Endothelial cell of umbilical vein (primary cell): Measurements from ENCODE around the gene FAM120A. TPM values are rescaled to one million over a fixed set of nuclear protein-coding genes. Genes with fewer than 3 reads are reported as not detected.

Experiments used
- BruUV-seq: library from RNA; stranded (reverse); fragments of 400-500 nt; replicated peaks from 2 replicates; lab custom pipeline; 2021; lab: Mats Ljungman, UMichigan
- CTCF ChIA-PET: fragments of 300-600, 350-600 bp; sonication (Branson Sonifier 250); formaldehyde crosslinking; loops from one replicate; lab custom pipeline; 2021; ENCODE audit warnings: antibody characterized with exemption, inconsistent platforms; lab: Charles Lee
- POLR2A ChIA-PET: fragments of 300-600, 350-600 bp; sonication (Branson Sonifier 250); formaldehyde crosslinking; loops from one replicate; lab custom pipeline; 2021; ENCODE audit warnings: antibody characterized with exemption, inconsistent platforms; lab: Charles Lee
- DNase-seq: peaks from one replicate; pipeline ENCODE4 v3.0.0-alpha.2; 2011; ENCODE audit warnings: low read depth, low spot score
- FAIRE-seq: peaks from 2 replicates; lab custom pipeline; 2011; peaks lifted over from hg19 to GRCh38; lab: Jason Lieb, UNC
- H2AFZ ChIP-seq: 2 replicates; pipeline ENCODE4 v1.6.0; 2012; ENCODE audit warnings: low read depth, low read length, control low read depth, inconsistent platforms
- H3K27ac ChIP-seq: 2 replicates; pipeline ENCODE4 v1.5.1; 2011; ENCODE audit warnings: low read depth, mild to moderate bottlenecking, control low read depth, low read length, moderate library complexity; ENCODE audit not compliant: insufficient read depth
- H3K27me3 ChIP-seq, 2 experiments: 2 replicates each; pipeline versions ENCODE4 v1.6.0 to v1.6.1; 2011; ENCODE audit warnings: low read length in 2 of 2, mixed read lengths in 1 of 2; ENCODE audit not compliant: control insufficient read depth in 2 of 2, insufficient read depth in 2 of 2
- H3K36me3 ChIP-seq, 2 experiments: 2 replicates in 1 of 2; 3 replicates in 1 of 2; pipeline ENCODE4 v1.5.1; 2011; ENCODE audit warnings: low read length in 2 of 2, mild to moderate bottlenecking in 1 of 2, moderate library complexity in 1 of 2; ENCODE audit not compliant: control insufficient read depth in 2 of 2, insufficient read depth in 2 of 2; ENCODE audit errors: extremely low read depth in 1 of 2
- H3K4me1 ChIP-seq: 3 replicates; pipeline ENCODE4 v1.5.1; 2011; ENCODE audit warnings: mild to moderate bottlenecking, low read length; ENCODE audit not compliant: control insufficient read depth, insufficient read depth; ENCODE audit errors: extremely low read depth
- H3K4me2 ChIP-seq: 2 replicates; pipeline ENCODE4 v1.6.1; 2011; ENCODE audit warnings: low read length, control low read depth, mixed read lengths; ENCODE audit not compliant: insufficient read depth
- H3K4me3 ChIP-seq, 3 experiments: fragments of 200-600 bp in 1 of 3; sonication (generic), shearing (Covaris generic) in 1 of 3; replicated peaks in 1 of 3; 2 replicates each; pipeline ENCODE4 v1.5.1; 2011 to 2016; ENCODE audit warnings: control low read depth in 3 of 3, low read length in 3 of 3, mild to moderate bottlenecking in 2 of 3, inconsistent platforms in 1 of 3, low read depth in 1 of 3, moderate library complexity in 1 of 3; ENCODE audit not compliant: insufficient read depth in 1 of 3
- H3K79me2 ChIP-seq: 2 replicates; pipeline ENCODE4 v1.6.0; 2012; ENCODE audit warnings: low read length, inconsistent platforms; ENCODE audit not compliant: control insufficient read depth, insufficient read depth
- H3K9ac ChIP-seq: replicated peaks from 2 replicates; pipeline ENCODE3; 2011; ENCODE audit warnings: low read length, control low read depth; ENCODE audit not compliant: insufficient read depth; ENCODE audit errors: extremely low read depth
- H3K9me1 ChIP-seq: replicated peaks from 3 replicates; pipeline ENCODE4 v1.6.0; 2011; ENCODE audit warnings: mild to moderate bottlenecking, low read length; ENCODE audit not compliant: control insufficient read depth, insufficient read depth; ENCODE audit errors: extremely low read depth
- H3K9me3 ChIP-seq: replicated peaks from 2 replicates; pipeline ENCODE4 v1.5.1; 2012; ENCODE audit warnings: low read length, inconsistent platforms; ENCODE audit not compliant: control insufficient read depth, insufficient read depth
- H4K20me1 ChIP-seq: replicated peaks from 2 replicates; pipeline ENCODE3; 2011; ENCODE audit warnings: mild to moderate bottlenecking, low read length; ENCODE audit not compliant: control insufficient read depth, insufficient read depth; ENCODE audit errors: extremely low read depth
- CTCF ChIP-seq, 2 donors: IDR thresholded peaks; 1 replicate in 1 of 2; 2 replicates in 1 of 2; pipeline ENCODE4 v1.5.1; 2011; ENCODE audit warnings: low read length in 2 of 2, mild to moderate bottlenecking in 2 of 2, moderate library complexity in 2 of 2, control low read depth in 1 of 2, inconsistent platforms in 1 of 2, low read depth in 1 of 2; ENCODE audit not compliant: insufficient read depth in 1 of 2; ENCODE audit errors: extremely low read depth in 1 of 2
- EZH2 ChIP-seq: IDR thresholded peaks from 2 replicates; pipeline ENCODE4 v1.6.1; 2012; ENCODE audit warnings: borderline replicate concordance, low read depth, mild to moderate bottlenecking, moderate library complexity, low read length, inconsistent platforms; ENCODE audit not compliant: severe bottlenecking
- FOS ChIP-seq: IDR thresholded peaks from 2 replicates; pipeline ENCODE4 v1.6.1; 2011; ENCODE audit warnings: mild to moderate bottlenecking, low read length, moderate library complexity, borderline replicate concordance; ENCODE audit not compliant: insufficient read depth
- GATA2 ChIP-seq: IDR thresholded peaks from 2 replicates; pipeline ENCODE4 v1.7.0; 2011; ENCODE audit warnings: low read depth, mild to moderate bottlenecking, moderate library complexity, mixed read lengths, low read length; ENCODE audit not compliant: insufficient read length, insufficient read depth
- JUN ChIP-seq: IDR thresholded peaks from 2 replicates; pipeline ENCODE4 v1.6.1; 2011; ENCODE audit warnings: borderline replicate concordance, low read depth; ENCODE audit not compliant: insufficient read length, insufficient read depth
- MAX ChIP-seq: IDR thresholded peaks from 2 replicates; pipeline ENCODE4 v1.6.1; 2011; ENCODE audit not compliant: insufficient read depth, insufficient read length
- MYC ChIP-seq: IDR thresholded peaks from one replicate; pipeline ENCODE4 v1.6.1; 2011; ENCODE audit warnings: mild to moderate bottlenecking, low read depth, low read length
- POLR2A ChIP-seq: IDR thresholded peaks from 2 replicates; pipeline ENCODE4 v1.6.1; 2012; ENCODE audit warnings: low read depth, mild to moderate bottlenecking, control low read depth, low read length
- POLR2AphosphoS5 ChIP-seq: IDR thresholded peaks from 2 replicates; pipeline ENCODE4 v1.6.1; 2012; ENCODE audit warnings: low read depth, mild to moderate bottlenecking, control low read depth, low read length, moderate library complexity; ENCODE audit not compliant: insufficient read depth
- dilution Hi-C: fragments of 300-500 bp; cut with MboI; formaldehyde crosslinking; loops from one replicate; pipeline ENCODE4 v1.15.0; 2019; ENCODE audit warnings: low sequenced_read_pairs; ENCODE audit not compliant: extremely low pct_ligation_motif_present
- intact Hi-C: fragments of 100-400 bp; cut with micrococcal nuclease; formaldehyde crosslinking; loops from one replicate; pipeline ENCODE4 v1.10.0; 2022
- polyA plus RNA-seq, 4 experiments: library from polyadenylated mRNA; depleted of rRNA in 3 of 4; stranded (reverse) in 3 of 4; unstranded in 1 of 4; fragments of >200 nt; gene quantifications; 2 replicates each; pipeline versions ENCODE4 v1.2.1 to v1.2.3, GENCODE V29; 2011 to 2012; ENCODE audit warnings: missing spikeins in 1 of 4
- total RNA-seq: library from RNA; stranded (reverse); gene quantifications from 2 replicates; pipeline ENCODE4 v1.2.3, GENCODE V29; 2021

FAM120A gene
- total and polyA plus RNA-seq, 2 donors (not counting 3 experiments of a cell fraction or from before 2014, with no cell fraction given): 66.8 to 126 TPM

- Histone ChIP-seq H3K27ac (no peak overlapping the region), H3K27me3 (no peaks in the 10 kb centered on the region), H3K4me2 (no peak overlapping the region), H3K4me3 (no peak overlapping the region), H3K9ac (no peak overlapping the region), H3K79me2 (peaks cover 82% of the 10 kb centered on the region), H3K9me3 (no peaks in the 10 kb centered on the region), H3K36me3 (peaks cover 0 to 7% of the 10 kb centered on the region in 2 experiments), H3K4me1 (peaks cover 12% of the 10 kb centered on the region), H4K20me1 (no peaks in the 10 kb centered on the region), H3K9me1 (no peaks in the 10 kb centered on the region), H2AFZ (no peak overlapping the region)
- ChIA-PET POLR2A (no interaction called here), CTCF (no interaction called here)
- intact Hi-C loops (no loop called here), dilution Hi-C loops (no loop called here)
- no peak for FAIRE-seq
- DNase-seq: no peak
- TF ChIP-seq JUN (no peak), POLR2AphosphoS5 (no peak), CTCF (IDR thresholded peaks at IDR 0.05; ENCODE audit: extremely low read depth in 1 of 2, insufficient read depth in 1 of 2, low read depth in 1 of 2, low read length in 2 of 2) (no peak), FOS (no peak), GATA2 (no peak), EZH2 (no peak), MAX (no peak), MYC (no peak), POLR2A (no peak)
- BruUV-seq: no TSS peak
Measured at GRCh38 chr9:93486268-93486667, 34.8 kb downstream of the FAM120A start.
